Endothelial cell of umbilical vein (primary cell): ENCODE data around the gene KRT1.

Experiments
- POLR2A ChIP-seq: IDR thresholded peaks from 2 replicates; pipeline ENCODE4 v1.6.1; 2012; ENCODE audit warnings: low read depth, mild to moderate bottlenecking, control low read depth, low read length
- TF ChIP-seq, protein P1 (sequence below), 2 donors: IDR thresholded peaks; 1 replicate in 1 of 2; 2 replicates in 1 of 2; pipeline ENCODE4 v1.5.1; 2011; ENCODE audit warnings: low read length in 2 of 2, mild to moderate bottlenecking in 2 of 2, moderate library complexity in 2 of 2, control low read depth in 1 of 2, inconsistent platforms in 1 of 2, low read depth in 1 of 2; ENCODE audit not compliant: insufficient read depth in 1 of 2; ENCODE audit errors: extremely low read depth in 1 of 2

DNA sequence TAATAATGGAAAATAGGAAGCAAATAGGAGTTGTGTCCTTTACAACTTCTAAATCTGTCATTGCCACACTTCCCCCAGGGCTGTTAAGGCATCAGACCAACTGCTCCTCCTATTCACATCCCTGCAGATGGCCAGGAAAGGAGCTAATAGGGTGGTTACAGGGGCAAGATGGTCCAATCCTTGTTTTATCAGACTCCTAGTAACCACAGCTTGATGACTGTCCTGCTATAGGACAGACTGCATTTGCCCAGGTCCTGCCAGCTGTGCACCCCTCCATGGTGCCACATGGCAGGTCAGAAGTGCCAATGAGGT lies 17.3 kb downstream of the KRT1 start:
- no peak for TF ChIP-seq POLR2A
- TF ChIP-seq, protein P1, sequence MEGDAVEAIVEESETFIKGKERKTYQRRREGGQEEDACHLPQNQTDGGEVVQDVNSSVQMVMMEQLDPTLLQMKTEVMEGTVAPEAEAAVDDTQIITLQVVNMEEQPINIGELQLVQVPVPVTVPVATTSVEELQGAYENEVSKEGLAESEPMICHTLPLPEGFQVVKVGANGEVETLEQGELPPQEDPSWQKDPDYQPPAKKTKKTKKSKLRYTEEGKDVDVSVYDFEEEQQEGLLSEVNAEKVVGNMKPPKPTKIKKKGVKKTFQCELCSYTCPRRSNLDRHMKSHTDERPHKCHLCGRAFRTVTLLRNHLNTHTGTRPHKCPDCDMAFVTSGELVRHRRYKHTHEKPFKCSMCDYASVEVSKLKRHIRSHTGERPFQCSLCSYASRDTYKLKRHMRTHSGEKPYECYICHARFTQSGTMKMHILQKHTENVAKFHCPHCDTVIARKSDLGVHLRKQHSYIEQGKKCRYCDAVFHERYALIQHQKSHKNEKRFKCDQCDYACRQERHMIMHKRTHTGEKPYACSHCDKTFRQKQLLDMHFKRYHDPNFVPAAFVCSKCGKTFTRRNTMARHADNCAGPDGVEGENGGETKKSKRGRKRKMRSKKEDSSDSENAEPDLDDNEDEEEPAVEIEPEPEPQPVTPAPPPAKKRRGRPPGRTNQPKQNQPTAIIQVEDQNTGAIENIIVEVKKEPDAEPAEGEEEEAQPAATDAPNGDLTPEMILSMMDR (IDR thresholded peaks at IDR 0.05; ENCODE audit: extremely low read depth in 1 of 2, insufficient read depth in 1 of 2, low read depth in 1 of 2, low read length in 2 of 2) = no peak
